ENCODE results near the gene EMILIN3. TPM values are rescaled to one million over a fixed set of nuclear protein-coding genes. Genes with fewer than 3 reads are reported as not detected.

The EMILIN3 gene
- total and polyA plus RNA-seq, 2 of the 4 experiments (the other 2 are of a cell fraction): under 0.01 to 0.07 TPM

- Histone ChIP-seq H4K8ac (ENCODE audit: low read depth in 2 of 2, low read length in 2 of 2) (no peak overlapping the region), H3K4me3 (ENCODE audit: insufficient read depth, low read depth, low read length) (peak overlapping the region; percentile 17; the same call in 1 of the 2 replicates), H2AFZ (replicated peaks; ENCODE audit: low read length, poor library complexity) (peak overlapping the region; percentile 48), H3K79me1 (ENCODE audit: low read depth in 1 of 2, low read length in 2 of 2) (no peaks in the 10 kb centered on the region), H3K56ac (ENCODE audit: extremely low read depth, insufficient read depth, low read length) (no peak overlapping the region), H3K9me1 (ENCODE audit: insufficient read depth, low read length) (no peaks in the 10 kb centered on the region), H3K4ac (ENCODE audit: low read depth, low read length) (no peak overlapping the region), H2AK9ac (replicated peaks; ENCODE audit: low read depth, low read length, poor library complexity) (peak overlapping the region; percentile 70), H3K27ac (ENCODE audit: insufficient read depth, low read length) (no peak overlapping the region), H2BK15ac (ENCODE audit: low read depth, low read length) (no peak overlapping the region), H3K4me1 (ENCODE audit: control insufficient read depth, insufficient read depth, low read length) (no peaks in the 10 kb centered on the region), H3K36me3 (ENCODE audit: control insufficient read depth, insufficient read depth, low read length) (no peaks in the 10 kb centered on the region), H4K91ac (ENCODE audit: insufficient read depth, low read depth, low read length) (no peak overlapping the region), H4K20me1 (ENCODE audit: insufficient read depth, low read length) (peaks cover 4% of the 10 kb centered on the region; the same call in 1 of the 2 replicates), H3K18ac (ENCODE audit: low read depth, low read length) (no peak overlapping the region), H3K27me3 (ENCODE audit: control insufficient read depth, insufficient read depth, low read length) (peaks cover 59% of the 10 kb centered on the region), H2AK5ac (ENCODE audit: low read depth, low read length) (no peak overlapping the region), H3K9ac (ENCODE audit: low read depth, low read length) (no peak overlapping the region), H3K9me3 (ENCODE audit: control insufficient read depth, insufficient read depth, low read length) (peaks cover 1% of the 10 kb centered on the region; the same call in 1 of the 2 replicates), H4K5ac (ENCODE audit: low read depth, low read length) (no peak overlapping the region), H3K4me2 (ENCODE audit: low read depth, low read length) (peak overlapping the region; percentile 36; the same call in 1 of the 2 replicates), H2BK20ac (ENCODE audit: low read depth, low read length) (no peak overlapping the region), H3K14ac (replicated peaks; ENCODE audit: low read depth, low read length) (no peak overlapping the region), H2BK5ac (ENCODE audit: low read depth, low read length, poor library complexity, severe bottlenecking) (no peak overlapping the region), H3K23ac (ENCODE audit: low read depth, low read length) (no peak overlapping the region), H2BK120ac (ENCODE audit: low read depth, low read length) (no peak overlapping the region)
- ChIA-PET CTCF (no interaction called here), POLR2A (ENCODE audit: unreplicated experiment) (no interaction called here)
- no TSS peak for BruUV-seq (replicated peaks)
- TF ChIP-seq CTCF (conservative IDR thresholded peaks at IDR 0.05; ENCODE audit: low read depth, low read length): no peak
- no peak for TF ChIP-seq RCOR1 (IDR thresholded peaks at IDR 0.05; ENCODE audit: insufficient replicate concordance, low read length)
- TF ChIP-seq RFX5 (IDR thresholded peaks at IDR 0.05; ENCODE audit: low read depth, low read length): no peak
- no peak for TF ChIP-seq RAD21 (IDR thresholded peaks at IDR 0.05; ENCODE audit: low read length)
- no peak for TF ChIP-seq MXI1 (IDR thresholded peaks at IDR 0.05; ENCODE audit: borderline replicate concordance, low read depth, low read length)
- no peak for TF ChIP-seq FOS (IDR thresholded peaks at IDR 0.05; ENCODE audit: low read depth, low read length)
- no peak for TF ChIP-seq BHLHE40 (IDR thresholded peaks at IDR 0.05; ENCODE audit: low read depth, low read length)
- TF ChIP-seq ELK1 (IDR thresholded peaks at IDR 0.05; ENCODE audit: borderline replicate concordance, low read depth, low read length): no peak
- no peak for TF ChIP-seq MAZ (IDR thresholded peaks at IDR 0.05; ENCODE audit: borderline replicate concordance, low read depth, low read length)
- TF ChIP-seq CEBPB (IDR thresholded peaks at IDR 0.05; ENCODE audit: low read depth, low read length): no peak
- no peak for TF ChIP-seq NFE2L2 (IDR thresholded peaks at IDR 0.05; ENCODE audit: low read depth, low read length)
- TF ChIP-seq POLR2A (IDR thresholded peaks at IDR 0.05; ENCODE audit: low read depth, low read length): no peak
- ATAC-seq (ENCODE audit: low read depth): peak; percentile 60
- dilution Hi-C loops (cut with HindIII; ENCODE audit: low sequenced_read_pairs, unreplicated experiment): no loop called here
- in situ Hi-C loops (cut with MboI; ENCODE audit: low sequenced_read_pairs): no loop called here
- intact Hi-C loops (cut with micrococcal nuclease): no loop called here
- 21% methylated on average over 18 of the region's 76 CpGs; no CpG with 5 or more reads in 1 of the 2 experiments for WGBS, 2 experiments (ENCODE audit: extremely low coverage in 2 of 2, insufficient read length in 1 of 2)
- no peak for DNase-seq
Observed at GRCh38 chr20:41365777-41366545, 657 bp downstream of the EMILIN3 start.

Measured in IMR-90 (cell line).